ENCODE measurements around the gene CLASRP. TPM values are rescaled to one million over a fixed set of nuclear protein-coding genes. Genes with fewer than 3 reads are reported as not detected.

CLASRP gene
- total and polyA plus RNA-seq, 2 of the 8 experiments (the other 6 are each of a cell fraction or from before 2014, with no cell fraction given): 22.3 to 71.7 TPM

- TF ChIP-seq RNF2 (IDR thresholded peaks at IDR 0.05; ENCODE audit: borderline replicate concordance, low read depth, low read length, missing control alignments, poor library complexity, severe bottlenecking): no peak
- TF ChIP-seq JUND (IDR thresholded peaks at IDR 0.05; ENCODE audit: low read length): no peak
- TF ChIP-seq CTBP2 (IDR thresholded peaks at IDR 0.05; ENCODE audit: borderline replicate concordance, insufficient read depth, insufficient read length, low read length): no peak
- no peak for TF ChIP-seq SP2 (IDR thresholded peaks at IDR 0.05; ENCODE audit: low read length)
- no peak for TF ChIP-seq ZNF274 (IDR thresholded peaks at IDR 0.05; ENCODE audit: borderline replicate concordance, extremely low read depth, low read length)
Measured at GRCh38 chr19:45090606-45091005, 51.8 kb downstream of the CLASRP start (continued).

Measured in H1 (cell line).